Midbrain (tissue), 1 donor: ENCODE data around the gene LCNL1.

Experiments used
- DNase-seq: peaks from one replicate; lab custom pipeline; 2025; lab: John Stamatoyannopoulos, UW

The LCNL1 gene

DNA sequence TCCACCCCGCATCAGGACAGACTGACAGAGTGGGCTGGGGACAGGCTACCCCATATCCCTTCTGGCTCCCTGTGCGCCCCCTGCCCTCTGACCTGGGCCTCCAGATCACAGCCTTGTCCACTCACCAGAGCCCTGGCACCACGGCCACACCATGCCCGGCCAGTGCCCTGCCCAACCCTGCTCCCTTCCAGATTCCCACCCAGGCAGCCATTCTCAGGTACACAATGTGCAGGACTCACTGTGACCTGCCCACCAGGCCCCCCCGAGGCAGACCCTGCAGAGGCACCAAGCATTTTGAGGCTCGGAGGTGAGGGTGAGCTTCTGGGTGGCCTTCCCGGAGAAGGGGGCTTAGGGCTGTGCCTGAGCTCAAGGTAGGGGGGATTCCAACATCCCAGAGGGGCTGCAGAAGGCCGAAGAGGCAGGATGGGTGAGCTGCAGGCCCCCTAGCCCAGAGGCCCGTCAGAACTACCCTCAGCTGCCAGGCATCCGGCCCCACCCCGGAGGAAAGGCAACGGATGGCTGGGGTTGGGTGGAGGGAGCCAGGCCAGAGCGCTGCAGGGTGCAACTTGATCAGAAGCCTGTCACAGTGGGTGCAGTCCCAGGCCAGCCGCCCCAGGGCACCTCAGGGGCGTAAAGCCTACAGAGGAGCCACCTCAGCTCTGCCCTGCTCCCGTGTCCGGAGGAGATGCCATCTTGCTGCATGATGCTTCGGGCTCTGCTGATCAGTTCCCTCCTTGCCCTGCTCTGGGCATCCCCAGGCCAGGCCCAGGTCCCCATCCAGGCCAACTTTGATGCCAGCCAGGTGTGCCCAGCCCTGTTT lies at the start of gene LCNL1:
Gene LCNL1 (plus strand): TSS at position 762 of the 820 bp plus-strand sequence. CDS start 594 bp downstream, outside the sequence.
- DNase-seq, result peak; percentile 64

DNA sequence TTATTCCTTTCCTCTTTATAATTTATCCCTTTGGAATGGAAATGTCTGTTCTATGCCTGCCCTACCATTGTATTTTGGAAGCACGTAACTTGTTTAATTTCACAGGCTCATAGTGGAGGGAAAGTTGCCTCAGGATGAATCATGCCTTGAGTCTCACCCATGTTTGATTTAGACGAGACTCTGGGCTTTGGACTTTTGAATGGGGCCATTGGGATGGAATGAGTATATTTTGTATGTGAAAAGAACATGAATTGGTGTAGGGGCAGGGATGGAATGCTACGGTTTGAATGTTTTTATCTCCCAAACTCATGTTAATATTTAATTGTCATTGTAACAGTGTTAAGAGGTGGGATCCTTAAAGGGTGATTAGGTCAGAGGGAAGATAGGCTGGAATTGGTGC lies 48.5 kb upstream of the LCNL1 start:
- DNase-seq, result no peak

- no peak for DNase-seq
Measured at GRCh38 chr9:136935651-136936050, 47.1 kb upstream of the LCNL1 start.

DNA sequence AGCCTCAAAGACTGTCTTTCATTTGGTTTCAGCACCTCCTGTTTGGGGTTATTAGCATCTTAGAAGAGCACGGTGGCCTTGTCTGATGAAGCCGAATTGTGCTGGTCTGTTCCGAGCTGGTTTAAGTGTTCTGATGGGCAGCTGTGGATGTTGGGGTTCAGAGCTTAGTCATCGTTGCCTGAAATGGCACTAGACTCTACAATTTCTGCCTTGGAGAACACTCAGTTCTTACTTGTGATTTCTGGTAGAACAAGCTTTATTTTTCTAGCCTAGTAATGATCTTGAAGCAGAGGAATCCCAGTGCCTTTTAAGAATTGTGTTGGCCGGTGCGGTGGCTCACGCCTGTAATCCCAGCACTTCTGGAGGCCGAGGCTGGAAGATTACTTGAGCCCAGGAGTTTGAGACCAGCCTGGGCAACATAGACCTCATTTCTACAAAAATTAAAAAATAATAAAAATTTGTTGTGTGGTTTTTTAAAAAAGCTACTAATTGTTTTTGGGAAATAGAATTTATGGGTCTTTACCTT lies 46.1 kb upstream of the LCNL1 start:
- DNase-seq, result peak; percentile 30

GRCh38 chr9:136937186-136938001 lies 45.4 kb upstream of the LCNL1 start:
- no peak for DNase-seq

GRCh38 chr9:136939431-136939995 lies 43.3 kb upstream of the LCNL1 start:
- no peak for DNase-seq

DNA sequence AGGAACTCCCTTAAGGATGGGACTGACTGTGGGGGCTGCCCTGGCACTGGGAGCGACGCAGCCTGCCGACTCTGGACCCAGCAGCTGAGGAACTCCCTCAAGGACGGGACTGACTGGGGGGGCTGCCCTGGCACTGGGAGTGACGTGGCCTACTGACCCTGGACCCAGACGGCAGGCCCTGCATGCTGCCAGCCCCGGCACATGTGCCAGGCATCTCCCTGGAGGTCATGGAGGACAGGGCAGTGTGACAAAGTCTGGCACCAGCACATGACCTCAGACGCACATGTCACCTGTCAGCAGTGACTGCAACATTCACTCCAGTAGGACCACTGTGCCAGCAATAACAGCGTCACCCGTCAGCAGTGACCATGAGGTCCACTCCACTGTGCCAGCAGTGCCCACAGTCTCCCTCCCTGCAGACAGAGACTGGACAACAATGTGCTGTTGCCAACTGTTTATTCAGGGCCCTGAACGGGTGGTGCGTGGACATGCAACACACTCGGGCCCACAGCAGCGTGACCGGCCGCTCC lies 42.7 kb upstream of the LCNL1 start:
- DNase-seq, result peak; percentile 66

GRCh38 chr9:136940526-136941230 lies 42.1 kb upstream of the LCNL1 start:
- DNase-seq, result no peak

DNA sequence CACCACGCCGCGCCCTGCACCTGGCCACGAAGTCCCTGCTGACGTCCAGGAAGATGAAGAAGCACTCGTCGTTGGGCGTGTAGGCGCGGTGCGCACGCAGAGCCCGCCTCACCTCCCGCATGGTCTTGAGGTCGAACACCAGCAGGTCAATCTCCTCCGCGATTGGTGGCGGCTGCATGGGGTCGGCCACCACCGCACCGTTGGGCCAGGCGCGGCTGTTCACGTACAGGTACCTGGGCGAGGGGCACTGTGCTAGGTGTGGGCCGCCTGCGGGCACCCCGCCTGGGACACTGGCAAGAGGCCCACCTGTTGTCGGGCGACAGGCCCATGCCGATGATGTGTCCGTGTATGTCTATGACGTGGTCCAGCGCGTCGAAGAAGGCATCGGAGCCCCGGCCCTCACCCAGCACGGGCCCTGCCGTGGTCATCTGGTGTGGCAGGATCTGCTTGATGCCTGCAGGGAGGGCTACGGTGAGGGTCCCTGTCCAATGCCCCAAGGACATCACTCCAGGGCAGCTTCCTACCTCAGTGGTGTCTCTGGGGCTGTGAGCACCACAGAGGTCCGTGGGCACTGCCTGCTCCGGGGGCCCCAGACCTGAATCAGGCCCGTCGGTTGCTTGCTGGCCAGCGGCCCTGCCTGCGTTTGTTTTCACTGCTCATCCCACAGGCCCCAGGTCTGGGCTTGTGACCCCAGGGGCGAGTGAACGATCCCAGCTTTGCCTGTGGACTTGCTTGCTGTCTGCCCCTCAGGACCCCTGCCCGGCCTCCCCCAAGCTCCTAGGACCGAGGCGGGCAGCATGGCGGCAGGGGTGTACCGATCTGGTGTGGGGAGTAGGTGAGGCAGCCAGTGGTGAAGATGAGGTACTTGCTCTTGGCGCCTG lies 41.3 kb upstream of the LCNL1 start:
- no peak for DNase-seq

GRCh38 chr9:136942112-136942880 lies 40.5 kb upstream of the LCNL1 start:
- DNase-seq, result no peak

- DNase-seq, result no peak
Measured at GRCh38 chr9:136942881-136943230, 39.9 kb upstream of the LCNL1 start.

- no peak for DNase-seq
Measured at GRCh38 chr9:136943291-136944211, 39.2 kb upstream of the LCNL1 start.

GRCh38 chr9:136944212-136944518 lies 38.6 kb upstream of the LCNL1 start:
- DNase-seq, result no peak

- peak; percentile 95 for DNase-seq
Measured at GRCh38 chr9:136944519-136945332, 38.1 kb upstream of the LCNL1 start, which contains the start of the genes C8G and FBXW5. C8G (plus strand) TSS chr9:136945243; CDS start chr9:136945321, 78 bp downstream. FBXW5 (minus strand) TSS chr9:136944738; CDS start chr9:136944083, 655 bp downstream.

GRCh38 chr9:136945333-136946227 lies 37.2 kb upstream of the LCNL1 start:
- no peak for DNase-seq

- no peak for DNase-seq
Measured at GRCh38 chr9:136946228-136947027, 36.4 kb upstream of the LCNL1 start.
